B cell (primary cell): ENCODE data around the gene BCL2L11. TPM values are rescaled to one million over a fixed set of nuclear protein-coding genes. Genes with fewer than 3 reads are reported as not detected.

Experiments
- ATAC-seq: fragments of 200-7000 bp; cut with Tn5 transposase; one replicate; pipeline ENCODE4 v1.10.0; 2021; ENCODE audit warnings: low read depth, mild to moderate bottlenecking, moderate number of reproducible peaks, moderate library complexity
- CTCF ChIA-PET: fragments of 350-600 bp; sonication (Branson Sonifier 250); formaldehyde crosslinking; loops from one replicate; lab custom pipeline; 2021; ENCODE audit warnings: antibody characterized with exemption, inconsistent platforms; lab: Charles Lee
- POLR2A ChIA-PET: fragments of 350-600 bp; sonication (Branson Sonifier 250); formaldehyde crosslinking; loops from one replicate; lab custom pipeline; 2021; ENCODE audit warnings: antibody characterized with exemption; lab: Charles Lee
- DNase-seq: peaks from one replicate; pipeline ENCODE4 v3.0.0; 2013
- H2AFZ ChIP-seq: 2 replicates; pipeline ENCODE4 v1.6.1; 2012; ENCODE audit warnings: mild to moderate bottlenecking, low read depth, low read length; ENCODE audit not compliant: insufficient read depth, poor library complexity, severe bottlenecking
- H3K27ac ChIP-seq, 2 donors: 1 replicate in 1 of 2; 2 replicates in 1 of 2; pipeline ENCODE4 v1.5.1; 2012 to 2013; ENCODE audit warnings: low read length in 2 of 2, mild to moderate bottlenecking in 2 of 2, moderate library complexity in 1 of 2
- H3K27me3 ChIP-seq, 4 experiments: fragments of 200-600 bp in 1 of 4; sonication (generic) in 1 of 4; replicated peaks in 1 of 4; 1 replicate in 2 of 4; 2 replicates in 2 of 4; pipeline versions ENCODE4 v1.6.1 to v1.7.0; 2013 to 2016; ENCODE audit warnings: low read length in 3 of 4, mild to moderate bottlenecking in 2 of 4, mixed read lengths in 1 of 4, moderate library complexity in 1 of 4; ENCODE audit not compliant: insufficient read depth in 4 of 4, control insufficient read depth in 3 of 4; ENCODE audit errors: control extremely low read depth in 1 of 4
- H3K36me3 ChIP-seq, 2 experiments: replicated peaks in 1 of 2; 1 replicate in 1 of 2; 2 replicates in 1 of 2; pipeline versions ENCODE4 v1.6.1 to v1.7.1; 2013; ENCODE audit warnings: low read length in 1 of 2; ENCODE audit not compliant: insufficient read depth in 2 of 2, control insufficient read depth in 1 of 2; ENCODE audit errors: control extremely low read depth in 1 of 2, extremely low read depth in 1 of 2
- H3K4me1 ChIP-seq, 2 donors: fragments of 200-600 bp in 1 of 2; sonication (generic) in 1 of 2; 1 replicate in 1 of 2; 2 replicates in 1 of 2; pipeline versions ENCODE4 v1.5.1 to v1.6.1; 2013 to 2017; ENCODE audit warnings: low read length in 2 of 2; ENCODE audit not compliant: control insufficient read depth in 2 of 2, insufficient read depth in 2 of 2
- H3K4me2 ChIP-seq: replicated peaks from 2 replicates; pipeline ENCODE3; 2012; ENCODE audit warnings: mild to moderate bottlenecking, low read depth, low read length; ENCODE audit not compliant: poor library complexity, severe bottlenecking
- H3K4me3 ChIP-seq, 5 experiments: fragments of 200-600 bp in 1 of 5; sonication (generic) in 1 of 5; 1 replicate in 3 of 5; 2 replicates in 2 of 5; pipeline versions ENCODE4 v1.5.1 to v1.7.0; 2011 to 2016; ENCODE audit warnings: low read length in 4 of 5, mild to moderate bottlenecking in 4 of 5, low read depth in 2 of 5, control low read depth in 1 of 5, moderate library complexity in 1 of 5; ENCODE audit not compliant: insufficient read depth in 1 of 5; ENCODE audit errors: control extremely low read depth in 1 of 5, extremely low read depth in 1 of 5
- H3K79me2 ChIP-seq: fragments of 200-600 bp; sonication (generic); one replicate; pipeline ENCODE4 v1.6.0; 2016; ENCODE audit warnings: low read length; ENCODE audit not compliant: control insufficient read depth, insufficient read depth
- H3K9ac ChIP-seq: fragments of 200-600 bp; sonication (generic); 2 replicates; pipeline ENCODE4 v1.6.1; 2017; ENCODE audit warnings: mild to moderate bottlenecking, low read length, moderate library complexity
- H3K9me3 ChIP-seq, 3 donors: one replicate each; pipeline versions ENCODE4 v1.6.1 to v1.7.1; 2013; ENCODE audit warnings: low read length in 2 of 3; ENCODE audit not compliant: control insufficient read depth in 2 of 3, insufficient read depth in 1 of 3; ENCODE audit errors: control extremely low read depth in 1 of 3
- H4K20me1 ChIP-seq: 2 replicates; pipeline ENCODE4 v1.6.0; 2012; ENCODE audit warnings: mild to moderate bottlenecking, low read length; ENCODE audit not compliant: insufficient read depth, control insufficient read depth, poor library complexity, severe bottlenecking
- H3K27ac Mint-ChIP-seq: one replicate; pipeline ENCODE4 v1.8.0; 2021; ENCODE audit warnings: mixed read lengths
- H3K27me3 Mint-ChIP-seq: one replicate; pipeline ENCODE4 v1.8.0; 2021; ENCODE audit warnings: mixed read lengths
- H3K4me1 Mint-ChIP-seq: one replicate; pipeline ENCODE4 v1.8.0; 2021; ENCODE audit warnings: mixed read lengths
- H3K4me3 Mint-ChIP-seq: one replicate; pipeline ENCODE4 v1.8.0; 2021; ENCODE audit warnings: mixed read lengths
- H3K9me3 Mint-ChIP-seq: one replicate; pipeline ENCODE4 v1.8.0; 2022; ENCODE audit warnings: mixed read lengths; ENCODE audit not compliant: insufficient read depth
- EZH2 ChIP-seq: IDR thresholded peaks from 2 replicates; pipeline ENCODE4 v1.6.1; 2012; ENCODE audit warnings: borderline replicate concordance, low read depth, mild to moderate bottlenecking, moderate library complexity, low read length; ENCODE audit not compliant: insufficient read depth, poor library complexity, severe bottlenecking
- WGBS: methylation state at CpG from one replicate; pipeline ENCODE4 v1.1.5; 2013; ENCODE audit warnings: missing lambda C conversion rate; ENCODE audit not compliant: insufficient coverage; 5-methylcytosine and 5-hydroxymethylcytosine counted together
- intact Hi-C: fragments of 100-400 bp; cut with micrococcal nuclease; formaldehyde crosslinking; loops from one replicate; pipeline ENCODE4 v1.10.0; 2022
- polyA minus RNA-seq: library from RNA; depleted of rRNA, polyadenylated mRNA; stranded (reverse); fragments of >200 nt; gene quantifications from 2 replicates; pipeline ENCODE4 v1.2.3, GENCODE V29; 2012
- polyA plus RNA-seq: library from polyadenylated mRNA; depleted of rRNA; stranded (reverse); fragments of >200 nt; gene quantifications from 2 replicates; pipeline ENCODE4 v1.2.3, GENCODE V29; 2012
- total RNA-seq, 2 donors: library from RNA; stranded (reverse); fragments of 120-200 nt in 1 of 2; gene quantifications; 1 replicate in 1 of 2; 2 replicates in 1 of 2; pipeline versions ENCODE4 v1.2.3 to v1.2.4, GENCODE V29; 2013 to 2022
- TF ChIP-seq, protein P1 (sequence below): fragments of 200-600 bp; IDR thresholded peaks from one replicate; pipeline ENCODE4 v1.8.0; 2022; ENCODE audit warnings: antibody characterized with exemption, mild to moderate bottlenecking

The BCL2L11 gene, protein sequence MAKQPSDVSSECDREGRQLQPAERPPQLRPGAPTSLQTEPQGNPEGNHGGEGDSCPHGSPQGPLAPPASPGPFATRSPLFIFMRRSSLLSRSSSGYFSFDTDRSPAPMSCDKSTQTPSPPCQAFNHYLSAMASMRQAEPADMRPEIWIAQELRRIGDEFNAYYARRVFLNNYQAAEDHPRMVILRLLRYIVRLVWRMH
- total RNA-seq (164 and 175 TPM in 2 replicates), polyA plus RNA-seq (13.8 and 26.3 TPM in 2 replicates), polyA minus RNA-seq (38.5 and 46.8 TPM in 2 replicates)
- total RNA-seq (2013), result 14.2 TPM

DNA sequence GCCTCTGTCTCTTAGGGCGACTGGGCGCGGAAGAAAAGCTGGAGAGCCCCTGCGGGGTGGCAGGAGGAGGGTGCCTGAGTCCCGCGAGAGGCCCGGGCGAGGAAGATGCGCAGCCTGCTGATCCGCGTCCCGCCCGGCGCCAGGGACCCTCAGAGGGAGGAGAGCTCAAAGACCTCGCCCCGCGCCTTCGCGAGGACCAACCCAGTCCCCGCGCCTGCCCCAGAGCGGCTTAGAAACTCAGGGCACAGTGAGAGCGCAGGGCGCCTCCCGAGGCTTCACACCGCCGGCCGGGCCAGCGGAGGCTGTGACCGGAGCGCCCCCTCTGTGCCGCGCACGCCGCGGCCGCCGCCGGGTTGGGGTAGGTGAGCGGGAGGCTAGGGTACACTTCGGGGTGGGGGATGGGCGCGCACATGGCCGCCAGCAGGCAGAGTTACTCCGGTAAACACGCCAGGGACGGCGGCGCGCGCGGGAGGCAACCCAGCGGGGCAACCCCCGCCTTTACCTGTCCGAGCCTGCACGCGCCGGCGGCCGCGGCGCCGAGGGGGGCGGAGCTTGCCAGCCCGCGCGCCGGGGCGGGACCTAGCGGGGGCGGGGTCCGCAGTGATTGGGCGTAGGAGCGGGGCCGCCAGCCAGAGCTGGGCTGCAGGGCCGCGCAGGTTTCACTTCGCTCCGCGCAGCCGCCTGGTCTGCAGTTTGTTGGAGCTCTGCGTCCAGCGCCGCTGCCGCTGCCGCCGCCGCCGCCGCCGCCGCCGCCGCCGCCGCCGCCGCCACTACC lies at the start of gene BCL2L11:
TSS of gene BCL2L11 (plus strand) at position 662 of the 775 bp plus-strand sequence. CDS start 2,832 bp downstream, outside the sequence.
- ChIA-PET POLR2A (interaction anchor here (0.6 to 2.5 kb wide), 6 partner anchors 36 to 262 kb away, joined by 3 to 13 read pairs (median 4); no protein-coding TSS in a partner anchor), CTCF (interaction anchor here (0.8 to 2.6 kb wide), 9 partner anchors 8 to 581 kb away, joined by 3 to 20 read pairs (median 5); no protein-coding TSS in a partner anchor)
- H3K4me1 ChIP-seq, result peaks cover 35 to 47% of the 10 kb centered on the region in 2 donors
- H4K20me1 ChIP-seq, result peaks cover 41% of the 10 kb centered on the region
- peak; percentile 96 for DNase-seq
- peaks cover 0 to 12% of the 10 kb centered on the region in 2 experiments for H3K36me3 ChIP-seq
- Mint-ChIP-seq H3K4me1 (peaks cover 33% of the 10 kb centered on the region), H3K27me3 (peaks cover 27% of the 10 kb centered on the region), H3K4me3 (peak within 1 kb of the TSS; percentile 93), H3K27ac (peak within 1 kb of the TSS; percentile 91), H3K9me3 (no peaks in the 10 kb centered on the region)
- peak within 1 kb of the TSS; percentile 83 for H2AFZ ChIP-seq
- under 1% methylated on average over 98 of the region's 98 CpGs for WGBS
- peak within 1 kb of the TSS; percentile 99 for H3K4me2 ChIP-seq
- intact Hi-C loops, result loop anchor here (1.0 kb wide), 1 partner anchor 99 kb away; no protein-coding TSS in a partner anchor
- peak within 1 kb of the TSS; percentile 92 for H3K9ac ChIP-seq
- H3K27me3 ChIP-seq, result peaks cover 0 to 41% (median 20%) of the 10 kb centered on the region in 4 experiments
- peak within 1 kb of the TSS; percentile 75 to 87 for H3K27ac ChIP-seq
- peak; percentile 74 for ATAC-seq
- TF ChIP-seq, protein P1, sequence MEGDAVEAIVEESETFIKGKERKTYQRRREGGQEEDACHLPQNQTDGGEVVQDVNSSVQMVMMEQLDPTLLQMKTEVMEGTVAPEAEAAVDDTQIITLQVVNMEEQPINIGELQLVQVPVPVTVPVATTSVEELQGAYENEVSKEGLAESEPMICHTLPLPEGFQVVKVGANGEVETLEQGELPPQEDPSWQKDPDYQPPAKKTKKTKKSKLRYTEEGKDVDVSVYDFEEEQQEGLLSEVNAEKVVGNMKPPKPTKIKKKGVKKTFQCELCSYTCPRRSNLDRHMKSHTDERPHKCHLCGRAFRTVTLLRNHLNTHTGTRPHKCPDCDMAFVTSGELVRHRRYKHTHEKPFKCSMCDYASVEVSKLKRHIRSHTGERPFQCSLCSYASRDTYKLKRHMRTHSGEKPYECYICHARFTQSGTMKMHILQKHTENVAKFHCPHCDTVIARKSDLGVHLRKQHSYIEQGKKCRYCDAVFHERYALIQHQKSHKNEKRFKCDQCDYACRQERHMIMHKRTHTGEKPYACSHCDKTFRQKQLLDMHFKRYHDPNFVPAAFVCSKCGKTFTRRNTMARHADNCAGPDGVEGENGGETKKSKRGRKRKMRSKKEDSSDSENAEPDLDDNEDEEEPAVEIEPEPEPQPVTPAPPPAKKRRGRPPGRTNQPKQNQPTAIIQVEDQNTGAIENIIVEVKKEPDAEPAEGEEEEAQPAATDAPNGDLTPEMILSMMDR, result no peak
- no peak for TF ChIP-seq EZH2
- peaks cover 0 to 20% (median 0%) of the 10 kb centered on the region in 3 donors for H3K9me3 ChIP-seq
- peak within 1 kb of the TSS; percentile 71 to 93 (median 88) for H3K4me3 ChIP-seq
- peaks cover 27% of the 10 kb centered on the region for H3K79me2 ChIP-seq
